HL-60 (cell line): ENCODE measurements around the gene CPB2.

Experiments
- DNase-seq, 2 experiments: peaks; one replicate each; pipeline ENCODE4 v3.0.0-alpha.2; 2010 to 2020; ENCODE audit warnings: low read depth in 1 of 2, low spot score in 1 of 2
- H3K27ac ChIP-seq: fragments of 250-450 bp; sonication (Bioruptor Pico); replicated peaks from 2 replicates; pipeline ENCODE4 v1.5.1; 2020; ENCODE audit warnings: mild to moderate bottlenecking, moderate library complexity
- H3K27me3 ChIP-seq: fragments of 250-450 bp; sonication (Bioruptor Pico); 2 replicates; pipeline ENCODE4 v1.5.1; 2021; ENCODE audit warnings: mild to moderate bottlenecking, moderate library complexity; ENCODE audit not compliant: insufficient read depth, poor library complexity, severe bottlenecking
- H3K4me3 ChIP-seq: replicated peaks from 2 replicates; pipeline ENCODE4 v1.5.1; 2011; ENCODE audit warnings: mild to moderate bottlenecking, control low read depth, low read length; ENCODE audit not compliant: insufficient read depth
- CTCF ChIP-seq: IDR thresholded peaks from one replicate; pipeline ENCODE4 v1.5.1; 2011; ENCODE audit warnings: low read length, control low read depth, inconsistent platforms; ENCODE audit not compliant: insufficient read depth
- GABPA ChIP-seq: IDR thresholded peaks from 2 replicates; pipeline ENCODE4 v1.6.1; 2012; ENCODE audit warnings: low read depth
- POLR2AphosphoS5 ChIP-seq: IDR thresholded peaks from 2 replicates; pipeline ENCODE4 v1.6.1; 2012; ENCODE audit warnings: low read depth
- SPI1 ChIP-seq: IDR thresholded peaks from 2 replicates; pipeline ENCODE4 v1.6.1; 2012; ENCODE audit warnings: low read depth, mild to moderate bottlenecking, borderline replicate concordance
- TF ChIP-seq, protein P1 (sequence below): IDR thresholded peaks from 2 replicates; pipeline ENCODE4 v1.6.1; 2012; ENCODE audit warnings: low read depth; ENCODE audit not compliant: insufficient replicate concordance

CPB2 gene

DNA sequence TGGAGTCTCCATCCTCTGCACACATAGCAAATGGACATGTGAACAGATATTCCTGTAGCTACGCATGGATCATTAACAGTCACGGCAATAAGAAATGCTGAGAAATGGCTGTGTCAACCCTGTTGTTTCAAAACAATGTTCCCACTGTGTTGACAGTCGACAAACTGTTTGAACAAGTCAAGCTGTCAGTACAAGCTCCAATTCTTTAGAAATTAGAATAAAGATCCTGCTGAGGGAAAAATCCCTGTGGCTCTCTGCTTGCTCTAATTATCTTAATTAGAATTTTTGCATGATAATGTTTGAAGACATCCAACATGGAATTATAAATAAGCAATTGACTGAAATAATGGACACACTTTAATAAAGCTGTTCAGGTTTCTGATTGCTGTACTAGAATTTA, 37.9 kb upstream of the CPB2 start:
- Histone ChIP-seq H3K4me3 (no peak overlapping the region), H3K27ac (no peak overlapping the region), H3K27me3 (no peaks in the 10 kb centered on the region)
- no peak for DNase-seq
- TF ChIP-seq CTCF (no peak), POLR2AphosphoS5 (no peak), GABPA (no peak), SPI1 (no peak)
- TF ChIP-seq, protein P1, sequence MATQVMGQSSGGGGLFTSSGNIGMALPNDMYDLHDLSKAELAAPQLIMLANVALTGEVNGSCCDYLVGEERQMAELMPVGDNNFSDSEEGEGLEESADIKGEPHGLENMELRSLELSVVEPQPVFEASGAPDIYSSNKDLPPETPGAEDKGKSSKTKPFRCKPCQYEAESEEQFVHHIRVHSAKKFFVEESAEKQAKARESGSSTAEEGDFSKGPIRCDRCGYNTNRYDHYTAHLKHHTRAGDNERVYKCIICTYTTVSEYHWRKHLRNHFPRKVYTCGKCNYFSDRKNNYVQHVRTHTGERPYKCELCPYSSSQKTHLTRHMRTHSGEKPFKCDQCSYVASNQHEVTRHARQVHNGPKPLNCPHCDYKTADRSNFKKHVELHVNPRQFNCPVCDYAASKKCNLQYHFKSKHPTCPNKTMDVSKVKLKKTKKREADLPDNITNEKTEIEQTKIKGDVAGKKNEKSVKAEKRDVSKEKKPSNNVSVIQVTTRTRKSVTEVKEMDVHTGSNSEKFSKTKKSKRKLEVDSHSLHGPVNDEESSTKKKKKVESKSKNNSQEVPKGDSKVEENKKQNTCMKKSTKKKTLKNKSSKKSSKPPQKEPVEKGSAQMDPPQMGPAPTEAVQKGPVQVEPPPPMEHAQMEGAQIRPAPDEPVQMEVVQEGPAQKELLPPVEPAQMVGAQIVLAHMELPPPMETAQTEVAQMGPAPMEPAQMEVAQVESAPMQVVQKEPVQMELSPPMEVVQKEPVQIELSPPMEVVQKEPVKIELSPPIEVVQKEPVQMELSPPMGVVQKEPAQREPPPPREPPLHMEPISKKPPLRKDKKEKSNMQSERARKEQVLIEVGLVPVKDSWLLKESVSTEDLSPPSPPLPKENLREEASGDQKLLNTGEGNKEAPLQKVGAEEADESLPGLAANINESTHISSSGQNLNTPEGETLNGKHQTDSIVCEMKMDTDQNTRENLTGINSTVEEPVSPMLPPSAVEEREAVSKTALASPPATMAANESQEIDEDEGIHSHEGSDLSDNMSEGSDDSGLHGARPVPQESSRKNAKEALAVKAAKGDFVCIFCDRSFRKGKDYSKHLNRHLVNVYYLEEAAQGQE: no peak

GRCh38 chr13:46140044-46140443, 35.2 kb upstream of the CPB2 start:
- Histone ChIP-seq H3K4me3 (no peak overlapping the region), H3K27ac (no peak overlapping the region), H3K27me3 (no peaks in the 10 kb centered on the region)
- DNase-seq: no peak
- TF ChIP-seq SPI1: no peak
- TF ChIP-seq GABPA: no peak
- TF ChIP-seq, protein P1: no peak
- no peak for TF ChIP-seq CTCF
- no peak for TF ChIP-seq POLR2AphosphoS5

DNA sequence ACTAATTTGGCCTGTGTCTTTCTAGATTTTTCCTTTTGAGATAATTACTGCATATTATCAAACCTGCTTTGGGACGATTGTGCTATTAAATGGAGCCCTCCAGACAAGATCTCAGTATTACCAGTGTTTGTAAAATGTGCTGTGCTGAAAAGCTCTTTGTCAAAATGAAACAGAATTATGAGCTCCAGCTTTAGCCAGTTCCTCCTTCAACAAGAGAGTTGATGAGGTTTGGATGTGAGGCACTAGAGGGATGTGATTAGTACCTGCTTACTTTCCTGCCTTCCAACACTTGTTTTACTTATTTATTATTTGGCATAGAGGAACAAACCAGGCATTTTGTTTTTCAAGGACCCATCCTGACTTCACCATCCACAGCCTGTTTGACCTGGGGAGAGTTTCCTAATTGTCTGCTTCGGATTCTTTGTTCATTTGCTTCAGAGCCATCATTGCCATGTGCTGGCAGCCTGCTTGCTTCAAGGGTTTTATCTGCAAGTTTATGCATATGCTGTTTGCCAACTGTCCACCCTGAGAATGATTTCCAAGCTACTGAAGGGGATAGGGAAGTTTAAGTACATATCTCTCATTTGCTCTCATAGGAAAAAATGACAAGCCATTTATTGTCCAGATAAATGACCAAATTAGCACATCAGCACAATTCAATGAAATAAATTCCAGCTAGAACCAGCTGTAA, 32.9 kb upstream of the CPB2 start:
- DNase-seq: no peak
- Histone ChIP-seq H3K27ac (no peak overlapping the region), H3K27me3 (no peaks in the 10 kb centered on the region), H3K4me3 (no peak overlapping the region)
- TF ChIP-seq CTCF: no peak
- TF ChIP-seq SPI1: no peak
- TF ChIP-seq, protein P1: no peak
- TF ChIP-seq GABPA: no peak
- TF ChIP-seq POLR2AphosphoS5: no peak
